CD4-positive, CD25-positive, alpha-beta regulatory T cell (primary cell): Measurements from ENCODE around the gene NRF1. TPM values are rescaled to one million over a fixed set of nuclear protein-coding genes. Genes with fewer than 3 reads are reported as not detected.

Source experiments
- ATAC-seq, 2 donors: fragments of 150-1000 bp; cut with Tn5 transposase; one replicate each; pipeline ENCODE4 v1.10.0; 2021; ENCODE audit warnings: low read depth in 2 of 2, moderate number of reproducible peaks in 2 of 2, moderate library complexity in 1 of 2
- DNase-seq, 3 donors: peaks; one replicate each; pipeline versions ENCODE4 v3.0.0 to v3.0.0-alpha.2; 2012 to 2022; ENCODE audit warnings: mixed read lengths in 1 of 3
- H3K27ac ChIP-seq: one replicate; pipeline ENCODE4 v1.7.0; 2013; ENCODE audit warnings: mild to moderate bottlenecking, low read length; ENCODE audit not compliant: insufficient read depth, poor library complexity, severe bottlenecking
- H3K27me3 ChIP-seq: one replicate; pipeline ENCODE4 v1.7.0; 2013; ENCODE audit warnings: low read length; ENCODE audit not compliant: control insufficient read depth, insufficient read depth
- H3K36me3 ChIP-seq: one replicate; pipeline ENCODE4 v1.7.0; 2013; ENCODE audit warnings: mild to moderate bottlenecking, low read length, moderate library complexity; ENCODE audit not compliant: control insufficient read depth, insufficient read depth
- H3K4me1 ChIP-seq: 2 replicates; pipeline ENCODE4 v1.7.0; 2013; ENCODE audit warnings: mild to moderate bottlenecking, low read length; ENCODE audit not compliant: insufficient read depth, control insufficient read depth, poor library complexity, severe bottlenecking
- H3K4me3 ChIP-seq: one replicate; pipeline ENCODE4 v1.7.0; 2013; ENCODE audit warnings: low read depth, mild to moderate bottlenecking, low read length, moderate library complexity
- H3K9me3 ChIP-seq, 2 experiments: 1 replicate in 1 of 2; 2 replicates in 1 of 2; pipeline ENCODE4 v1.7.0; 2013; ENCODE audit warnings: low read length in 2 of 2, mild to moderate bottlenecking in 1 of 2, moderate library complexity in 1 of 2; ENCODE audit not compliant: control insufficient read depth in 2 of 2
- H3K27ac Mint-ChIP-seq, 3 donors: one replicate each; pipeline ENCODE4 v1.8.0; 2020 to 2022; ENCODE audit warnings: mild to moderate bottlenecking in 3 of 3, mixed read lengths in 3 of 3, moderate library complexity in 2 of 3
- H3K27me3 Mint-ChIP-seq: one replicate; pipeline ENCODE4 v1.8.0; 2022; ENCODE audit warnings: mild to moderate bottlenecking, mixed read lengths
- H3K36me3 Mint-ChIP-seq: one replicate; pipeline ENCODE4 v1.8.0; 2020; ENCODE audit warnings: mixed read lengths
- H3K4me1 Mint-ChIP-seq, 4 donors: one replicate each; pipeline ENCODE4 v1.8.0; 2020 to 2022; ENCODE audit warnings: mixed read lengths in 4 of 4, mild to moderate bottlenecking in 1 of 4
- H3K4me3 Mint-ChIP-seq, 4 donors: one replicate each; pipeline ENCODE4 v1.8.0; 2020 to 2022; ENCODE audit warnings: mild to moderate bottlenecking in 4 of 4, mixed read lengths in 4 of 4, moderate library complexity in 3 of 4
- H3K9me3 Mint-ChIP-seq, 7 donors: one replicate each; pipeline ENCODE4 v1.8.0; 2020 to 2022; ENCODE audit warnings: mixed read lengths in 7 of 7, mild to moderate bottlenecking in 3 of 7, moderate library complexity in 2 of 7
- polyA plus RNA-seq, 4 donors: library from polyadenylated mRNA; unstranded; fragments of 300-500 nt; fragmentation: Illumina TruSeq; gene quantifications; one replicate each; pipeline ENCODE4 v1.2.3, GENCODE V29; 2021
- total RNA-seq: library from RNA; stranded (reverse); gene quantifications from one replicate; pipeline ENCODE4 v1.2.3, GENCODE V29; 2022

Gene NRF1
- total and polyA plus RNA-seq, 5 donors from 2014 or later: 19.6 to 42.5 (median 26.3) TPM

- peak overlapping the region in 1 of 3 donors; percentile 52 for H3K27ac Mint-ChIP-seq
- no peak overlapping the region for H3K27ac ChIP-seq
- H3K36me3 Mint-ChIP-seq: peaks cover 14% of the 10 kb centered on the region
Measured at GRCh38 chr7:129703751-129704150, 92.2 kb downstream of the NRF1 start.

GRCh38 chr7:129707910-129708499 lies 96.5 kb downstream of the NRF1 start:
- DNase-seq (peak in 2 of 3 donors; percentile 3 to 27), ATAC-seq (no peak)
- Histone ChIP-seq H3K4me1 (peaks cover 3% of the 10 kb centered on the region), H3K4me3 (no peak overlapping the region), H3K36me3 (peaks cover 54% of the 10 kb centered on the region), H3K27me3 (no peaks in the 10 kb centered on the region), H3K27ac (no peak overlapping the region), H3K9me3 (no peaks in the 10 kb centered on the region)
- H3K36me3 Mint-ChIP-seq: peaks cover 41% of the 10 kb centered on the region
- H3K4me3 Mint-ChIP-seq: no peak overlapping the region
- H3K27me3 Mint-ChIP-seq: no peaks in the 10 kb centered on the region
- H3K4me1 Mint-ChIP-seq: peaks cover 14 to 25% (median 16%) of the 10 kb centered on the region in 4 donors
- no peaks in the 10 kb centered on the region for H3K9me3 Mint-ChIP-seq
- H3K27ac Mint-ChIP-seq: no peak overlapping the region

More at GRCh38 chr7:129703751-129704150, 92.2 kb downstream of the NRF1 start:
- no peaks in the 10 kb centered on the region for H3K9me3 Mint-ChIP-seq
- H3K27me3 ChIP-seq: no peaks in the 10 kb centered on the region
- H3K4me1 ChIP-seq: peaks cover 3% of the 10 kb centered on the region
- ATAC-seq: no peak
- no peaks in the 10 kb centered on the region for H3K9me3 ChIP-seq
- H3K4me1 Mint-ChIP-seq: peaks cover 14 to 25% (median 16%) of the 10 kb centered on the region in 4 donors
- H3K4me3 ChIP-seq: no peak overlapping the region
- H3K27me3 Mint-ChIP-seq: no peaks in the 10 kb centered on the region
- H3K4me3 Mint-ChIP-seq: no peak overlapping the region
- DNase-seq: no peak
- peaks cover 18% of the 10 kb centered on the region for H3K36me3 ChIP-seq

GRCh38 chr7:129713544-129713943 lies 102.0 kb downstream of the NRF1 start:
- Mint-ChIP-seq H3K4me1 (peaks cover 0 to 1% (median under 1%) of the 10 kb centered on the region in 4 donors), H3K9me3 (no peaks in the 10 kb centered on the region), H3K4me3 (no peak overlapping the region), H3K27me3 (no peaks in the 10 kb centered on the region), H3K36me3 (peaks cover 58% of the 10 kb centered on the region), H3K27ac (peak overlapping the region in 2 of 3 donors; percentile 61 to 82)
- H3K27ac ChIP-seq: no peak overlapping the region
- DNase-seq (no peak), ATAC-seq (no peak)
- no peak overlapping the region for H3K4me3 ChIP-seq
- no peaks in the 10 kb centered on the region for H3K4me1 ChIP-seq
- H3K27me3 ChIP-seq: no peaks in the 10 kb centered on the region
- H3K9me3 ChIP-seq: no peaks in the 10 kb centered on the region
- peaks cover 85% of the 10 kb centered on the region for H3K36me3 ChIP-seq

GRCh38 chr7:129714514-129715063 lies 103.1 kb downstream of the NRF1 start:
- Mint-ChIP-seq H3K9me3 (no peaks in the 10 kb centered on the region), H3K36me3 (peaks cover 63% of the 10 kb centered on the region), H3K4me1 (no peaks in the 10 kb centered on the region), H3K27me3 (no peaks in the 10 kb centered on the region), H3K4me3 (no peak overlapping the region), H3K27ac (no peak overlapping the region)
- no peak for DNase-seq
- no peak overlapping the region for H3K27ac ChIP-seq
- H3K27me3 ChIP-seq: no peaks in the 10 kb centered on the region
- H3K4me1 ChIP-seq: no peaks in the 10 kb centered on the region
- peaks cover 85% of the 10 kb centered on the region for H3K36me3 ChIP-seq
- no peak for ATAC-seq
- H3K4me3 ChIP-seq: no peak overlapping the region
- H3K9me3 ChIP-seq: no peaks in the 10 kb centered on the region

GRCh38 chr7:129719980-129720732 lies 108.6 kb downstream of the NRF1 start:
- Mint-ChIP-seq H3K36me3 (peaks cover 43% of the 10 kb centered on the region), H3K27ac (peak overlapping the region in 2 of 3 donors; percentile 18 to 80), H3K9me3 (no peaks in the 10 kb centered on the region), H3K4me1 (no peaks in the 10 kb centered on the region), H3K4me3 (no peak overlapping the region), H3K27me3 (no peaks in the 10 kb centered on the region)
- Histone ChIP-seq H3K27ac (no peak overlapping the region), H3K9me3 (no peaks in the 10 kb centered on the region), H3K4me3 (no peak overlapping the region), H3K36me3 (peaks cover 69% of the 10 kb centered on the region), H3K27me3 (no peaks in the 10 kb centered on the region), H3K4me1 (no peaks in the 10 kb centered on the region)
- DNase-seq: no peak
- ATAC-seq: no peak

GRCh38 chr7:129721068-129721467 lies 109.5 kb downstream of the NRF1 start:
- Histone ChIP-seq H3K4me3 (no peak overlapping the region), H3K4me1 (no peaks in the 10 kb centered on the region), H3K27me3 (no peaks in the 10 kb centered on the region), H3K36me3 (peaks cover 71% of the 10 kb centered on the region), H3K9me3 (no peaks in the 10 kb centered on the region), H3K27ac (no peak overlapping the region)
- DNase-seq: no peak
- Mint-ChIP-seq H3K4me1 (no peaks in the 10 kb centered on the region), H3K9me3 (no peaks in the 10 kb centered on the region), H3K27me3 (no peaks in the 10 kb centered on the region), H3K4me3 (no peak overlapping the region), H3K36me3 (peaks cover 45% of the 10 kb centered on the region), H3K27ac (no peak overlapping the region)
- ATAC-seq: no peak

GRCh38 chr7:129723679-129724078 lies 112.2 kb downstream of the NRF1 start:
- Histone ChIP-seq H3K27me3 (no peaks in the 10 kb centered on the region), H3K27ac (no peak overlapping the region), H3K4me3 (no peak overlapping the region), H3K9me3 (no peaks in the 10 kb centered on the region), H3K4me1 (no peaks in the 10 kb centered on the region), H3K36me3 (peaks cover 70% of the 10 kb centered on the region)
- Mint-ChIP-seq H3K36me3 (peaks cover 41% of the 10 kb centered on the region), H3K27me3 (no peaks in the 10 kb centered on the region), H3K4me1 (no peaks in the 10 kb centered on the region), H3K27ac (no peak overlapping the region), H3K9me3 (no peaks in the 10 kb centered on the region), H3K4me3 (no peak overlapping the region)
- no peak for ATAC-seq
- no peak for DNase-seq
